GM12892 (cell line): ENCODE results near the gene OR6S1.
"Not testable (repeated sequence)": the region's sequence is repeated elsewhere in the genome, so short reads cannot be mapped to it uniquely, and the experiment has no call there.

Source experiments
- DNase-seq: peaks from one replicate; pipeline ENCODE4 v3.0.0; 2011; ENCODE audit not compliant: insufficient read length
- FAIRE-seq: peaks from 2 replicates; lab custom pipeline; 2011; peaks lifted over from hg19 to GRCh38; lab: Jason Lieb, UNC
- POLR2A ChIP-seq: IDR thresholded peaks from 2 replicates; pipeline ENCODE4 v1.6.1; 2011; ENCODE audit warnings: low read depth, low read length, control low read depth
- POLR2AphosphoS5 ChIP-seq: IDR thresholded peaks from 2 replicates; pipeline ENCODE4 v1.6.1; 2011; ENCODE audit warnings: low read depth, low read length, control low read depth
- TAF1 ChIP-seq: IDR thresholded peaks from 2 replicates; pipeline ENCODE4 v1.6.1; 2011; ENCODE audit warnings: low read depth, mild to moderate bottlenecking, control low read depth, low read length, borderline replicate concordance

OR6S1 gene

GRCh38 chr14:20682127-20682434, 40.6 kb upstream of the OR6S1 start:
- no peak for TF ChIP-seq TAF1
- no peak for TF ChIP-seq POLR2A
- no peak for TF ChIP-seq POLR2AphosphoS5
- FAIRE-seq: no peak
- no peak for DNase-seq

GRCh38 chr14:20681348-20682126, 40.0 kb upstream of the OR6S1 start:
- peak; percentile 77 for FAIRE-seq
- TF ChIP-seq POLR2AphosphoS5: no peak; the same call in 1 of the 2 replicates
- no peak for TF ChIP-seq POLR2A
- no peak for TF ChIP-seq TAF1
- DNase-seq: no peak

DNA sequence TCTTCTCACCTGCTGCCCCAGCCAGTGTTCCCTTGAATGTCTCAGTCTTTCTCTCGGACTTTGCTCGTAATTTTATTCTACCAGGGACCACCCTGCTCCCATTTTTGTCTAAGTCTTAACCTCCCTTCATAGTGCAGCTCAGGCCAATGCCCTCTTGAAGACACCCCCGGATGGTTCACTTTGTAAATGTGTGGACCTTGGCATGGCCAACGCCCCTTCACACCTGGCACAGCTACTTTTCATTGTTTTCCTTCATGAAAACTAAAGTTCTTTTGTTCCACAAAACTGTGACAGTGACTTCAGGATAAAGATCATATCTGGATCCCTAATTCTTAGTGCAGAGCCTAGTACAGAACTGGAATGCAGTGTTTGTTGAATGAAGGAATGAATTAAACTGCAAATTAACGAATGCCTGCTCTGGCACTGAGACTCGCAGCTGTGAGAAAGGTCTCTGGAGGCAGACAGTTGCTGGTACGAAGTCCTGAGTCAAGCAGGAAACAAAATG, 39.4 kb upstream of the OR6S1 start:
- peak; percentile 87 for FAIRE-seq
- DNase-seq: peak; percentile 40
- TF ChIP-seq TAF1 (no peak), POLR2AphosphoS5 (no peak; the same call in 1 of the 2 replicates), POLR2A (no peak)

DNA sequence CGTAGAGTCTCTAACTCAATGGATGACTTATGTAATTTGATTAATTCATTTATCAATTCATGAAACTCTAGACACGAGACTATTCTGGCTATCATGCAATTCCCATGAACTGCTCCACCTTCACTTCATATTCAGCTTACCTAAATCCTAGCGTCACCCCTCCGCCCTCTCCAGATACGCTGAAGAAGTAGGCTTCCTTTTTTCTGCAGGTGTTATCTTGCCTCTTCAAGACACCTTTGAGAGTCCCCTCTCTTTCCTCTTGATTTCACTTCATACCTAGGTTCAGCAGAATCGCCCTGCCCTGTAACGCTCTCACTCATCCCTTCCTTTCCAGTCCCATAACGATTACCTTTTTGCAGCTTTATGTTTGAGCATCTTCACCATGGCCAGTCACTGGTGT, 38.9 kb upstream of the OR6S1 start:
- DNase-seq (no peak), FAIRE-seq (no peak)
- TF ChIP-seq POLR2A (no peak), TAF1 (no peak), POLR2AphosphoS5 (no peak)

GRCh38 chr14:20679907-20680306, 38.4 kb upstream of the OR6S1 start:
- TF ChIP-seq TAF1: no peak
- TF ChIP-seq POLR2AphosphoS5: no peak
- TF ChIP-seq POLR2A: no peak
- no peak for DNase-seq
- no peak for FAIRE-seq

DNA sequence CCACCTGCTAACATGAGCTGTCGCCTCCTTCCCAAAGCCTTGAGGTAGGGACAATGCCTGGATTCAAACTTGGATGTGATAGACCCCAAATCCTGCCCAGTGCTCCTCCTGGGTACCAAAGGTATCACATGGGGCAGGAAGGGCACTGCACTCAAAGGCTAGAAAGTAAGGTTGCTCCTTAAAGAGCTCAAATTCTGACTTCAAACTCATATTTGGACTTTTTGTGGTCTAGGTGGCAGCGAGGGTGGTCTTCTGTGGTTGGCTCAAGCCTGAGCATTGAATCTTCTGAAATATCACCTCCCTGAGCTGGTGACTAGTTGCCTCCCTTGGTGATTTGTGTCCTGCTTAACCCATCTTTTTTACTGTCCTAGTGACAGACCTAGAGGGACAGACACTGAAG, 34.6 kb upstream of the OR6S1 start:
- no peak for TF ChIP-seq POLR2A
- TF ChIP-seq POLR2AphosphoS5: no peak
- no peak for TF ChIP-seq TAF1
- DNase-seq: no peak
- FAIRE-seq: no peak

DNA sequence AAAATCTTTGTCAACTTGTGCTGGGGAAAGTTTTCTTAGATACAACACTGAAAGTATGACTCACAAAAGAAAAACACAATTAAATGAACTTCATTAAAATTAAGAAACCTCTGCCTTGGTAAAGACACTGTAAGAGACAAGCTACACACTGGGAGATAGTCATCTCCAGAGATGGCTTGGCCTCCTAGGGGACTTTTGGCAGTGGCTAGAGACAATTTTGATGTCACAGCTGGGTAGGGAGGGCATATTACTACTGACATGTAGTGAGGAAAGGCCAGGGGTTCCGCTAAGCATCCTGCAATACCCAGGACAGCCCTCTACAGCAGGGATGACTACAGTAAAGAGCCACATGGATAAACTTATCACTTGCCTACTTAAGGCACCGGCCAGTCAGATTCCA, 34.2 kb upstream of the OR6S1 start:
- DNase-seq (no peak), FAIRE-seq (peak; percentile 5)
- TF ChIP-seq TAF1 (no peak), POLR2A (no peak)

GRCh38 chr14:20671597-20672283, 30.2 kb upstream of the OR6S1 start:
- DNase-seq (no peak), FAIRE-seq (peak; percentile 63)
- no peak for TF ChIP-seq TAF1
- no peak for TF ChIP-seq POLR2AphosphoS5
- no peak for TF ChIP-seq POLR2A

DNA sequence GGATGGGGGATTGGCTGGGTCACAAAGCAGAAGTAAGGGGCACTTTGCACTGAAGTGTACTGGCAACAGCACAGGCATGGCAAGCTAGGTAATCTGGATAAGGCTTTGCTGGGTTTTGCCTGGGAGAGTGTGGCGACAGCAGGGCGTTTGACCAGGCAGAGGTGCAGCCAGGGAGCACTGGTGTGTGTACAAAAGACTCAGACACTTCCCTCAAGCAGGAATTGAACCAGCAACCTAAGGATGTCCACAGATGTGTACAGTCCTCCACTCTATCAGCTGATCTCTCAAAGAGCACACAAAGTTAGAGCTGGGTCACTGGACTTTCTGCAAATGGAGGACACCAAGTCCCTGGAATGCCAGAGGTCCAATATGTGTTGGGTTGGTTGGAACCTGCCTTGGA, 27.5 kb upstream of the OR6S1 start:
- no peak for TF ChIP-seq TAF1
- TF ChIP-seq POLR2AphosphoS5: no peak
- no peak for TF ChIP-seq POLR2A
- DNase-seq (no peak), FAIRE-seq (no peak)

DNA sequence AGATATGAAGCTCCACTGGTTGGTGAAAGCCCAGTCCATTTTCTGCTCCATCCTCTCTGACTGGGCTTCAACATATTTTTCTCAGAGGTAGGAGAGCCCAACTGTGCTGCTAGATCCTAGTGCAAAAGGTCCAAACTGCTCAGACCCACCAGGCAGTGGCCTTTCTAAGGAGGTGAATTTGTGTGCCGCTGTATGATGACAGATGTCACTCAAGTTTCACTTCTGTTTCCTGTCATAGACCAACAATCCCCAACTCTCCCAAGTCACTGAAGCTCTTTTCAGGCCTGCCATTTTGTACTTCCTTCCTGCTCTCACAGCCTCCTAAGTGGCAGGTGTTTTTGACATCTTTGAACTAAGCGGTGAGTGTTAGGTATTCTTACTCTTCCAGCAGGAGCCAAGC, 26.5 kb upstream of the OR6S1 start:
- no peak for TF ChIP-seq POLR2AphosphoS5
- 0 out of 2 replicates have a peak, but pooled peaks have one; percentile 25 for TF ChIP-seq POLR2A
- FAIRE-seq (peak; percentile 92), DNase-seq (no peak)

GRCh38 chr14:20666400-20666961, 25.0 kb upstream of the OR6S1 start:
- not testable (repeated sequence) for DNase-seq, FAIRE-seq
- peak; percentile 76 for TF ChIP-seq POLR2A
- peak; percentile 70; the same call in 1 of the 2 replicates for TF ChIP-seq POLR2AphosphoS5

DNA sequence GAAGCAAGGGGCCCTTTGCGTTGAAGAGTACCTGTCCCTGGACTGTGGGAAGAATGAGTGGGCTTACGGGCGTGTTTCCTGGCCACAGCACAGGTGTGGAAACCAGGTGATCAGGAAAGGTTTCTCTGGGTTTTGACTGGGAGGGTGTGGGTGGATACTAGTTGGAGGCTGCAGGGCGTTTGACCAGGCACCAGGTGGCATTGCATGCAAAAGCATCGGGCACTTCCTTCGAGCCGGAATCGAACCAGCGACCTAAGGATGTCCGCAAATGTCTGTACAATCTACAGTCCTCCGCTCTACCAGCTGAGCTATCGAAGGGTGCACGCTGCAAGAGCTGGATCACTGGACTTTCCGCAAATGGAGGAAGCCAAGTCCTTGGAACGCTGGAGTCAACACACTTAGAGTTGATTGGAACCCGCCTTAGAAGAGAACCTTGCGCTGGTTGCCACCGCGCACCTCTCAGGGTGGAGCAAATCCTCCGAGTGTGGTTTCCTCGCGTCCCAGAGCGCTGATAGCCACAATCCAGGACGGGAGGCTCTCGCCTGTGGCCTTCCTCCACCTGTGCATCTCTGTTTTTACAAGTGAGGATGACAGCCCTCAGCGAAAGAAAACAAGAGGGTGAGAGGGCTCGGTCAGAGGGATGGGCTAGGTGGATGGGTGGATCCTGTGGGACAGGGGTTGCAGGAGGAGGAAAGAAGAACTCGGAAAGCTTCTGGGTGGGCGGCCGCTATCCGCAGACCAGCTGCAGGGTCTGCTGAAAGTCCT, 21.7 kb upstream of the OR6S1 start:
- FAIRE-seq (peak; percentile 90), DNase-seq (no peak)
- TF ChIP-seq POLR2A: no peak
